Muscle of leg (tissue), 16 donors: Measurements from ENCODE around the gene AKAP13. TPM values are rescaled to one million over a fixed set of nuclear protein-coding genes. Genes with fewer than 3 reads are reported as not detected.

ENCODE experiments used
- DNase-seq: peaks from one replicate; pipeline ENCODE4 v3.0.0; 2013
- H3K27ac ChIP-seq: one replicate; pipeline ENCODE4 v1.5.1; 2013; ENCODE audit warnings: mild to moderate bottlenecking, low read length, control low read depth
- H3K27me3 ChIP-seq: one replicate; pipeline ENCODE4 v1.6.1; 2013; ENCODE audit warnings: low read length; ENCODE audit not compliant: control insufficient read depth, insufficient read depth
- H3K36me3 ChIP-seq: one replicate; pipeline ENCODE4 v1.6.1; 2013; ENCODE audit warnings: low read length; ENCODE audit not compliant: control insufficient read depth, insufficient read depth
- H3K4me1 ChIP-seq: one replicate; pipeline ENCODE4 v1.6.1; 2013; ENCODE audit warnings: low read length; ENCODE audit not compliant: control insufficient read depth, insufficient read depth
- H3K4me3 ChIP-seq: one replicate; pipeline ENCODE4 v1.5.1; 2013; ENCODE audit warnings: low read length, control low read depth
- H3K9me3 ChIP-seq: replicated peaks from 2 replicates; pipeline ENCODE4 v1.6.1; 2013; ENCODE audit warnings: low read depth, low read length; ENCODE audit not compliant: control insufficient read depth
- WGBS: methylation state at CpG from one replicate; pipeline ENCODE4 v1.1.5; 2013; ENCODE audit warnings: missing lambda C conversion rate; ENCODE audit not compliant: insufficient coverage; 5-methylcytosine and 5-hydroxymethylcytosine counted together
- long read RNA-seq, 11 donors: transcript quantifications; one replicate each; lab custom pipeline, GENCODE V29; 2026
- polyA plus RNA-seq, 8 donors: library from polyadenylated mRNA; unstranded; fragments of 120-200 nt; gene quantifications; one replicate each; pipeline versions ENCODE4 v1.2.1 to v1.2.3, GENCODE V29; 2013; ENCODE audit warnings: inconsistent platforms in 1 of 8, low replicate concordance in 1 of 8; ENCODE audit not compliant: insufficient read length in 8 of 8, insufficient read depth in 1 of 8
- total RNA-seq: library from RNA; stranded (reverse); fragments of 120-200 nt; gene quantifications from one replicate; pipeline ENCODE4 v1.2.4, GENCODE V29; 2013

The AKAP13 gene
- 90.9 TPM for total RNA-seq
- polyA plus RNA-seq, result 10 to 100 TPM; 65.2 to 89.8 (median 77.4) TPM
- long read RNA-seq, donor 1, result 0 reads
- long read RNA-seq, donor 2, result 0 reads
- long read RNA-seq, donor 3, partial matches to known transcripts, result 7 of 9 reads
- long read RNA-seq, donor 3, other reads (novel, unspliced or antisense), result 0 of 9 reads
- long read RNA-seq, donor 4, partial matches to known transcripts, result 0 of 2 reads
- long read RNA-seq, donor 4, other reads (novel, unspliced or antisense), result 0 of 2 reads
- long read RNA-seq, donor 5, partial matches to known transcripts, result 40 of 40 reads
- long read RNA-seq, donor 5, other reads (novel, unspliced or antisense), result 0 of 40 reads
- long read RNA-seq, donor 6, partial matches to known transcripts, result 43 of 44 reads
- long read RNA-seq, donor 6, other reads (novel, unspliced or antisense), result 0 of 44 reads
- long read RNA-seq, donor 7, partial matches to known transcripts, result 44 of 44 reads
- long read RNA-seq, donor 7, other reads (novel, unspliced or antisense), result 0 of 44 reads
- long read RNA-seq, donor 8, full-length matches to known transcripts, result 2 of 2 reads
- long read RNA-seq, donor 8, partial matches to known transcripts, result 0 of 2 reads
- long read RNA-seq, donor 8, other reads (novel, unspliced or antisense), result 0 of 2 reads
- long read RNA-seq, donor 9, partial matches to known transcripts, result 0 of 4 reads
- long read RNA-seq, donor 9, other reads (novel, unspliced or antisense), result 0 of 4 reads
- long read RNA-seq, donor 10, partial matches to known transcripts, result 0 of 2 reads
- long read RNA-seq, donor 10, other reads (novel, unspliced or antisense), result 0 of 2 reads
- long read RNA-seq, donor 11, partial matches to known transcripts, result 40 of 41 reads
- long read RNA-seq, donor 11, other reads (novel, unspliced or antisense), result 0 of 41 reads

- DNase-seq, result peak; percentile 100
- H3K36me3 ChIP-seq, result no peaks in the 10 kb centered on the region
- H3K4me3 ChIP-seq, result peak within 1 kb of the TSS; percentile 77
- under 1% methylated on average over 52 of the region's 54 CpGs for WGBS
- no peaks in the 10 kb centered on the region for H3K27me3 ChIP-seq
- H3K27ac ChIP-seq, result peak within 1 kb of the TSS; percentile 96
- H3K9me3 ChIP-seq, result no peaks in the 10 kb centered on the region
- peaks cover 4% of the 10 kb centered on the region for H3K4me1 ChIP-seq
Measured at GRCh38 chr15:85380217-85380811, at the start of gene AKAP13. Gene AKAP13 (plus strand): TSS chr15:85380603. CDS start chr15:85485721, 105,118 bp downstream.

- Histone ChIP-seq H3K27me3 (no peaks in the 10 kb centered on the region), H3K36me3 (no peaks in the 10 kb centered on the region), H3K4me3 (no peak overlapping the region), H3K9me3 (no peaks in the 10 kb centered on the region), H3K4me1 (peaks cover 27% of the 10 kb centered on the region), H3K27ac (peak overlapping the region; percentile 95)
- peak; percentile 95 for DNase-seq
- 17% methylated on average over 12 of the region's 14 CpGs for WGBS
Measured at GRCh38 chr15:85330901-85331588, 49.4 kb upstream of the AKAP13 start.

- Histone ChIP-seq H3K27me3 (no peaks in the 10 kb centered on the region), H3K4me3 (no peak overlapping the region), H3K36me3 (no peaks in the 10 kb centered on the region), H3K4me1 (peaks cover 27% of the 10 kb centered on the region), H3K9me3 (no peaks in the 10 kb centered on the region), H3K27ac (peak overlapping the region; percentile 95)
- WGBS, result 65% methylated on average over 3 of the region's 8 CpGs
- DNase-seq, result no peak
Measured at GRCh38 chr15:85331655-85332285, 48.6 kb upstream of the AKAP13 start.

- no peaks in the 10 kb centered on the region for H3K27me3 ChIP-seq
- no peak overlapping the region for H3K27ac ChIP-seq
- peaks cover 27% of the 10 kb centered on the region for H3K4me1 ChIP-seq
- no peak overlapping the region for H3K4me3 ChIP-seq
- peak; percentile 33 for DNase-seq
- no peaks in the 10 kb centered on the region for H3K36me3 ChIP-seq
- no peaks in the 10 kb centered on the region for H3K9me3 ChIP-seq
- WGBS, result 62% methylated on average over 4 of the region's 6 CpGs
Measured at GRCh38 chr15:85333132-85333831, 47.1 kb upstream of the AKAP13 start.

GRCh38 chr15:85334241-85334640, 46.2 kb upstream of the AKAP13 start:
- no CpG with 5 or more reads among the region's 6 CpGs for WGBS
- peaks cover 20% of the 10 kb centered on the region for H3K4me1 ChIP-seq
- H3K9me3 ChIP-seq, result no peaks in the 10 kb centered on the region
- no peak for DNase-seq
- H3K27me3 ChIP-seq, result no peaks in the 10 kb centered on the region
- no peaks in the 10 kb centered on the region for H3K36me3 ChIP-seq
- no peak overlapping the region for H3K27ac ChIP-seq
- H3K4me3 ChIP-seq, result no peak overlapping the region

- Histone ChIP-seq H3K27me3 (no peaks in the 10 kb centered on the region), H3K4me3 (no peak overlapping the region), H3K4me1 (peaks cover 14% of the 10 kb centered on the region), H3K36me3 (no peaks in the 10 kb centered on the region), H3K27ac (no peak overlapping the region), H3K9me3 (no peaks in the 10 kb centered on the region)
- no peak for DNase-seq
- 67% methylated on average over 7 of the region's 13 CpGs for WGBS
Measured at GRCh38 chr15:85335193-85335942, 45.0 kb upstream of the AKAP13 start.

- Histone ChIP-seq H3K27ac (no peak overlapping the region), H3K4me1 (peaks cover under 1% of the 10 kb centered on the region), H3K36me3 (no peaks in the 10 kb centered on the region), H3K4me3 (no peak overlapping the region), H3K9me3 (no peaks in the 10 kb centered on the region), H3K27me3 (no peaks in the 10 kb centered on the region)
- DNase-seq, result peak; percentile 27
- no CpG with 5 or more reads among the region's 5 CpGs for WGBS
Measured at GRCh38 chr15:85336880-85337279, 43.5 kb upstream of the AKAP13 start.

- no peak overlapping the region for H3K4me3 ChIP-seq
- peak; percentile 76 for DNase-seq
- no peaks in the 10 kb centered on the region for H3K4me1 ChIP-seq
- H3K9me3 ChIP-seq, result no peaks in the 10 kb centered on the region
- WGBS, result 18% methylated on average over 7 of the region's 9 CpGs
- H3K36me3 ChIP-seq, result no peaks in the 10 kb centered on the region
- peak overlapping the region; percentile 47 for H3K27ac ChIP-seq
- no peaks in the 10 kb centered on the region for H3K27me3 ChIP-seq
Measured at GRCh38 chr15:85337425-85338074, 42.9 kb upstream of the AKAP13 start.
